AG10803 (cell line): ENCODE results near the gene HOXC12.

Experiments
- DNase-seq: peaks from one replicate; pipeline ENCODE4 v3.0.0; 2010; ENCODE audit warnings: low read depth
- H3K4me3 ChIP-seq: 2 replicates; pipeline ENCODE4 v1.5.1; 2011; ENCODE audit warnings: mild to moderate bottlenecking, low read length, control low read depth
- TF ChIP-seq, protein P1 (sequence below): conservative IDR thresholded peaks from 2 replicates; pipeline ENCODE4 v1.5.1; 2011; ENCODE audit warnings: mild to moderate bottlenecking, low read length, control low read depth, inconsistent platforms

HOXC12 gene

DNA sequence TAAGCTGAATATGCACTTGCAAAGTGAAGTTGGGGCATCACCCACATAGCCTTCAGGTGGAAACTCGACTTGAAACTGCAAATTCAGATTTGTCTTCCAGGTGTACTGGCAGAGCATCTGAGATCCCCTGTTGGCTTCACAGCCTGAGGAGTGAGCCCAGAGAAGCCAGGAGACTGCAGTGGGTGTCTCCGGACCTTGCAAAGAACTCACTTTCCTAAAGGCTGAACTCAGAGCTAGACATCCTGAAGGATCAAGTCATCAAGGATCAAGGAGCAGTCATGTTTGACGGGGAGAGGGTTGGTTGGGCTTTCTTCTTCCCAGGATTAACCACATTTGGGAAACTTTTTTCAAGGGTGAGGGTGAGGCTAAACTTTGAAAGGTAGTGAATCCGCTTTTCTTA is 25.2 kb upstream of the HOXC12 start:
- no peak overlapping the region for H3K4me3 ChIP-seq
- TF ChIP-seq, protein P1, sequence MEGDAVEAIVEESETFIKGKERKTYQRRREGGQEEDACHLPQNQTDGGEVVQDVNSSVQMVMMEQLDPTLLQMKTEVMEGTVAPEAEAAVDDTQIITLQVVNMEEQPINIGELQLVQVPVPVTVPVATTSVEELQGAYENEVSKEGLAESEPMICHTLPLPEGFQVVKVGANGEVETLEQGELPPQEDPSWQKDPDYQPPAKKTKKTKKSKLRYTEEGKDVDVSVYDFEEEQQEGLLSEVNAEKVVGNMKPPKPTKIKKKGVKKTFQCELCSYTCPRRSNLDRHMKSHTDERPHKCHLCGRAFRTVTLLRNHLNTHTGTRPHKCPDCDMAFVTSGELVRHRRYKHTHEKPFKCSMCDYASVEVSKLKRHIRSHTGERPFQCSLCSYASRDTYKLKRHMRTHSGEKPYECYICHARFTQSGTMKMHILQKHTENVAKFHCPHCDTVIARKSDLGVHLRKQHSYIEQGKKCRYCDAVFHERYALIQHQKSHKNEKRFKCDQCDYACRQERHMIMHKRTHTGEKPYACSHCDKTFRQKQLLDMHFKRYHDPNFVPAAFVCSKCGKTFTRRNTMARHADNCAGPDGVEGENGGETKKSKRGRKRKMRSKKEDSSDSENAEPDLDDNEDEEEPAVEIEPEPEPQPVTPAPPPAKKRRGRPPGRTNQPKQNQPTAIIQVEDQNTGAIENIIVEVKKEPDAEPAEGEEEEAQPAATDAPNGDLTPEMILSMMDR: no peak
- no peak for DNase-seq

DNA sequence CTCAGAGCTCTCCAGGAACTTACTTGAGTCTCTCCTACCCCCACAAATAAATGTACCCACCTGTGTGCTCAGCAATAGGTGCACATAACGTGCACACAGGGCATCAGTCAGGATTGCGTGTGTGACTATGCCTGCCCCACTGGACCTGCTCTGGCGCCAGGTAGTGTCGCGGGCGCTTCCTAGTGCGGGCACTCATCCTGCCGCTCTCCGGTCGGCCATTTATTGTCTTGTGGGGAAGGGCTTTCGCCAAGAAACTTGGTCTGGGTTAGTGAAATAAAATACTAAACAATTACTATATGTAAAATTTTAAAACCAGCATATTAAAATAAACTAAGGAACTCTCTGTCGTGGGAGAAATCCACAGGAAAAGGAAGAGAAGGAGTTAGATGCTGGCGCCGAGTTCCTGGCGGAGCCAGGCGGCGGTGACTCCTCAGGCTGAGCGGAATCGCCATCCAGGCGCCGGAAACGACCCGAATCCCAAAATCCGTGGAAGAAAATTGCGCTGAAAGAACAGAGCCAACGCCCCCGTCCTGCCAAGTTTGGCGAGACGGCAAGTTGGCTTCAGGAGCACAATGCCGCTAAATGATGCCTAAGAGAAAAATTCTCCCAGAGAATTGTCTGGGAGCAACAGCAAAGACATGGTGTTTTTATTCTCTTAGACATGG is 24.0 kb upstream of the HOXC12 start:
- TF ChIP-seq, protein P1: no peak
- no peak for DNase-seq

DNA sequence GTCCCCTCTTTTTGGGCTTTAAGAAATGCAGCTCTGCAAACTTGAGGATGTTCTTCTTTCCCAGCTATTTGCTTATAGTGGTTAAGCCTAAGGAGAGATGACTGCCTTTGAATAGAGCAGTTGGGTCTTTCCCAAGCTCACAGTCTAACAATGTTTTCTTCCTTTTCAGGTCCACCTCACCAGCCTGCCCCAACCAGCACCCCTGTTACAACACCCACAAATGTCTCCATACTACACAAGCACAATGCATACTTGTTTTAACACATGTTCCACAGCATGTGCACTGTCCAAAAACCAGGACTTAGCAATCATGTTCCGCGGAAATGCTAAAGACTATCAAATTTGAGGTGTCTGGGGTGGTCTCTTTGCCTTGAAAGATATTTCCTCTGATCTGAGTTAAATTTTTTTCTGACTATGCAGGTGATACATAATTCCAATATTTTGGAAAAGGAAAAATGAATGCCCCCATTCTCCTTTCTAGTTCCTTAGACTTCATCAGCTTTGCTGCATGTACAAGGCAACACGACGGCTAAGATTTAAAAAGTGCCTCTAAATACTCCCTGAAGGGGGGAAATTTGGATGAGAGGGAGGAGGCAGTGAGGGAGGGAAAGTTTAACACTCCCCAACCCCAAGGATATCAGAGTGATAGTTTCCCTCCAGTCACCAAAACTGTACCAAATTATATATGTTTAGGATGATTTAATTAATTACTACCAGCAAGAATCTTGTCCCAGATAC is 22.7 kb upstream of the HOXC12 start:
- TF ChIP-seq, protein P1: no peak
- no peak overlapping the region for H3K4me3 ChIP-seq
- DNase-seq: no peak

More for the DNA sequence above, 24.0 kb upstream of the HOXC12 start:
- H3K4me3 ChIP-seq: no peak overlapping the region

DNA sequence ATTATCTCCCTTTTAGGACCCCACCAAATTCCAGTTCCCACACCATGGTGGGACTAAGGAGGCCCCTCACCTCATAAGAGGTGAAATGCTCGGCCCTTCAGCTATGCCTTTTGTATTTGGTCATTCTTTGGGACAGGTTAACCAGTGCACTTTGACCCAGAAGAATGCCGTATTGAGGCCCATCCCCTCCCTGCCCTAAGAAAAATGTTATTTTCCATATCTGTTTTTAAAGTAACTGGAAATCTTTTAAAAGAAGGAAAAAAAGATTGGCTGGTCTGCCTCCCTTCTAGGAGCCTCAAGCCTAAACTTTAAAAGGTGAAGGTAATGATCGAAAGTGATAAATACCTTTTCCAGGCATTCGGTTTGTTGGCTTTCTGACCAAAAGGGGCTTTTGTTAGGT is 21.8 kb upstream of the HOXC12 start:
- H3K4me3 ChIP-seq: no peak overlapping the region
- DNase-seq: no peak
- TF ChIP-seq, protein P1: no peak

DNA sequence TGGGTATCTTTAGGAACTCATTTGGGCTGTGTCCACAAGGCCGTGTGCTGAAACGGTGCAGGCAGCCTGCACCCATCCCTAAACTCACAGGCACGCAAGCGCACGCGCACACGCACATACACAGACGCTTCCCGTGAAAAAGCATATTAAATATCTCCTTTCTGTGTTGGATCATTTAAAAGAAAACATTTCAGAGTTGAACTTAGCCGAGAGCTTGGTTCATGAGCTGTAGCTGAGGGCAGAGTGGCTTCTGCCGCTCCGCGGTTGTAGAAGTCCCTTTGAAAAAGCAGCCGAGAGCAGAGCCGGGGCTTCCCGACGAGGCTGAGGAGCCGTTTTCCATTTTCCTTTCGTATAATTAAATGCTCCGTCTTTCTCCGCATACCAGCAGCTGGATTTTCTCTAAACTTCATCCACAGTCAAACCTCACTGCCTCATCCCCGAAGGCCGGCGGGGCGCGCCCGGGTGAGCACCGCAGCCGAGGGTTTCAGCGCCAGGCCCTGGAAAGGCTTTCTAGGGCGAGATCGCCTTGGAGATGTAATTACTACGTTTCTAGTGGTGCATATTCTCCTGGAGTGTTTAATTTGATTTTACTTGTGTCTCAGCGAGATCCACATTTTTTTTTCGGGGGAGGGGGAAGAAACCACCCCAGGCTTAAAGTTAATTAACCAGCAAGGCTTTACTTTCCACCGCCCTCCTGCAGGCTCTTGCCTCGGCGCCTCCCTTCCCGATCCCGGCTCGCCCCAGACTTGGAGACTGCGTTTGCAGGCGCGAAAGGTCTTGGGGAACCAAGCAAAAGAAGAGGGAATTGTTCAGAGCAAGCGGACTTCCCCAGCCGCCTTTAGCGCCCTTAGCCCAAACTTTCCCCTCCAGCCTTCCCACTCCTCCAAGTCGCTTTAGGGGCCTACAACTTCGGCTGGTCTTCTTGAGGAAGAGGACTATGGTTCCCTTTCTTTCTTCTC is 19.0 kb upstream of the HOXC12 start:
- H3K4me3 ChIP-seq: no peak overlapping the region
- TF ChIP-seq, protein P1: no peak
- DNase-seq: no peak

DNA sequence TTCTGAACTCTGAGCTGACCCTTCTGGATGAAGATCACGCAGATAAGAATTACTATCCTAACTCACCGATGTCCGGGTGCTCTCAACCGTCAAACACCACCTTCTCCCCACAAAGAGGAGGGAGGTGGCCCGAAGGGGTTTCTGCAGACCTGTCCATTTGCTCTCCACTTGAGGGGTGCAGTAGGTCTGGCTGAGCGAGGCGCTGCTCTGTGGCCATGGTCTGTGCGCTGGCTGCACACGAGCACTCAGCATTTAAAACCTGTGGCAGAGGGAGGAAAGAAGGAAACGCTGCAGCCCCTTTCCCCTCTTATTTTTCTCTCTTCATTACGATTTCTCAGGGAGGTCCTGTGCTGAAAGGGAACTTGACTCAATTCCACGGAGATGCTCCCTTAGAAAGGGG is 17.6 kb upstream of the HOXC12 start:
- TF ChIP-seq, protein P1: no peak

More for the DNA sequence above, 17.6 kb upstream of the HOXC12 start:
- no peak for DNase-seq
- no peak overlapping the region for H3K4me3 ChIP-seq
